OCI-LY7 (cell line): ENCODE data around the gene IPPK. TPM values are rescaled to one million over a fixed set of nuclear protein-coding genes. Genes with fewer than 3 reads are reported as not detected.

Experiments used
- BruUV-seq: library from RNA; stranded (reverse); fragments of 400-500 nt; replicated peaks from 2 replicates; lab custom pipeline; 2021; lab: Mats Ljungman, UMichigan
- CTCF ChIA-PET: fragments of 300-600 bp; sonication (Branson Sonifier 250); formaldehyde crosslinking; loops from one replicate; lab custom pipeline; 2022; ENCODE audit warnings: antibody characterized with exemption; ENCODE audit not compliant: unreplicated experiment; lab: Charles Lee
- POLR2A ChIA-PET: fragments of 300-600 bp; sonication (Branson Sonifier 250); formaldehyde crosslinking; loops from one replicate; lab custom pipeline; 2022; ENCODE audit warnings: antibody characterized with exemption; lab: Charles Lee
- DNase-seq: peaks from one replicate; pipeline ENCODE4 v3.0.0-alpha.2; 2015; ENCODE audit warnings: low spot score
- H2AFZ ChIP-seq: fragments of 200-600 bp; sonication (generic), shearing (Covaris generic); 2 replicates; pipeline ENCODE4 v1.6.1; 2014; ENCODE audit warnings: mild to moderate bottlenecking, antibody characterized with exemption, low read length, moderate library complexity
- H3K27ac ChIP-seq: fragments of 200-600 bp; sonication (generic); 2 replicates; pipeline ENCODE4 v1.5.1; 2014; ENCODE audit warnings: mixed run types, low read depth, mild to moderate bottlenecking, moderate library complexity, low read length, inconsistent platforms; ENCODE audit not compliant: poor library complexity, severe bottlenecking
- H3K36me3 ChIP-seq: fragments of 200-600 bp; sonication (generic); 2 replicates; pipeline ENCODE4 v1.6.1; 2014; ENCODE audit warnings: mild to moderate bottlenecking, antibody characterized with exemption, low read length, moderate library complexity, mixed read lengths; ENCODE audit not compliant: insufficient read depth
- H3K4me1 ChIP-seq: fragments of 200-600 bp; sonication (generic); 2 replicates; pipeline ENCODE4 v1.5.1; 2014; ENCODE audit warnings: mild to moderate bottlenecking, low read length; ENCODE audit not compliant: insufficient read depth, poor library complexity, severe bottlenecking
- H3K4me2 ChIP-seq: fragments of 200-600 bp; sonication (generic); 2 replicates; pipeline ENCODE4 v1.6.1; 2014; ENCODE audit warnings: mild to moderate bottlenecking, low read length
- H3K4me3 ChIP-seq: fragments of 200-600 bp; sonication (generic); 2 replicates; pipeline ENCODE4 v1.5.1; 2014; ENCODE audit warnings: mild to moderate bottlenecking, low read depth, low read length; ENCODE audit not compliant: poor library complexity, severe bottlenecking
- H3K79me2 ChIP-seq: fragments of 200-600 bp; sonication (generic); 2 replicates; pipeline ENCODE4 v1.6.1; 2016; ENCODE audit warnings: low read depth, mild to moderate bottlenecking, low read length, moderate library complexity, mixed read lengths; ENCODE audit not compliant: insufficient read depth
- H3K9me2 ChIP-seq: fragments of 200-600 bp; sonication (generic); 2 replicates; pipeline ENCODE4 v1.6.1; 2016; ENCODE audit warnings: mild to moderate bottlenecking, low read length, mixed read lengths; ENCODE audit not compliant: insufficient read depth
- H3K9me3 ChIP-seq: fragments of 200-600 bp; sonication (generic); 2 replicates; pipeline ENCODE4 v1.6.1; 2014; ENCODE audit warnings: mild to moderate bottlenecking, mixed run types, low read length, mixed read lengths
- H4K20me1 ChIP-seq: fragments of 200-600 bp; sonication (generic); 2 replicates; pipeline ENCODE4 v1.6.1; 2014; ENCODE audit warnings: mild to moderate bottlenecking, antibody characterized with exemption, low read length, moderate library complexity, mixed read lengths; ENCODE audit not compliant: insufficient read depth
- CTCF ChIP-seq: fragments of 200-600 bp; sonication (generic); conservative IDR thresholded peaks from 2 replicates; pipeline ENCODE4 v1.5.1; 2014; ENCODE audit warnings: mild to moderate bottlenecking, antibody characterized with exemption, low read length, moderate library complexity, mixed read lengths
- EZH2phosphoT487 ChIP-seq: fragments of 200-600 bp; sonication (generic); IDR thresholded peaks from 2 replicates; pipeline ENCODE4 v1.6.1; 2018; ENCODE audit warnings: low read depth, borderline replicate concordance, mild to moderate bottlenecking, mixed run types, antibody characterized with exemption, low read length, moderate library complexity, mixed read lengths
- intact Hi-C: fragments of 100-400 bp; cut with micrococcal nuclease; formaldehyde crosslinking; loops from one replicate; pipeline ENCODE4 v1.10.0; 2022; ENCODE audit not compliant: unreplicated experiment
- total RNA-seq, 2 experiments: library from RNA; depleted of rRNA in 1 of 2; stranded (reverse); fragments of >200 nt in 1 of 2; shearing (Covaris generic) in 1 of 2; gene quantifications; 2 replicates each; pipeline ENCODE4 v1.2.3, GENCODE V29; 2014 to 2022

The IPPK gene
- total RNA-seq, 2 experiments from 2014 or later: 10.3 to 12.7 TPM

- Histone ChIP-seq H3K4me3 (no peak overlapping the region), H4K20me1 (no peaks in the 10 kb centered on the region), H3K36me3 (peaks cover 46% of the 10 kb centered on the region), H3K4me2 (no peak overlapping the region), H3K9me3 (no peaks in the 10 kb centered on the region), H2AFZ (no peak overlapping the region), H3K9me2 (no peaks in the 10 kb centered on the region), H3K4me1 (peaks cover 10% of the 10 kb centered on the region), H3K79me2 (peaks cover 16% of the 10 kb centered on the region; the same call in 1 of the 2 replicates), H3K27ac (no peak overlapping the region)
- CTCF ChIA-PET: no interaction called here
- no TSS peak for BruUV-seq
- TF ChIP-seq EZH2phosphoT487: no peak
- TF ChIP-seq CTCF: no peak
- POLR2A ChIA-PET: interaction anchor here (0.7 kb wide), 1 partner anchor 72 kb away, joined by 4 read pairs; no protein-coding TSS in a partner anchor
- no peak for DNase-seq
- intact Hi-C loops: no loop called here
These were observed 8.2 kb downstream of the IPPK start for GRCh38 chr9:92661743-92662142.

GRCh38 chr9:92661127-92661526 lies 8.8 kb downstream of the IPPK start:
- Histone ChIP-seq H3K27ac (no peak overlapping the region), H4K20me1 (no peaks in the 10 kb centered on the region), H3K79me2 (peaks cover 16% of the 10 kb centered on the region; the same call in 1 of the 2 replicates), H3K4me3 (no peak overlapping the region), H3K9me2 (no peaks in the 10 kb centered on the region), H3K9me3 (no peaks in the 10 kb centered on the region), H2AFZ (no peak overlapping the region), H3K4me1 (peaks cover 10% of the 10 kb centered on the region), H3K4me2 (no peak overlapping the region), H3K36me3 (peaks cover 41% of the 10 kb centered on the region)
- no peak for TF ChIP-seq CTCF
- no peak for TF ChIP-seq EZH2phosphoT487
- no peak for DNase-seq
- ChIA-PET CTCF (no interaction called here), POLR2A (no interaction called here)
- BruUV-seq: no TSS peak
- intact Hi-C loops: no loop called here

GRCh38 chr9:92660266-92660665 lies 9.7 kb downstream of the IPPK start:
- H3K4me2 ChIP-seq: no peak overlapping the region
- ChIA-PET POLR2A (interaction anchor here (1.0 kb wide), 1 partner anchor 10 kb away, joined by 6 read pairs; the partner anchor contains the start of gene IPPK), CTCF (no interaction called here)
- DNase-seq: no peak
- no peaks in the 10 kb centered on the region for H3K9me2 ChIP-seq
- no peaks in the 10 kb centered on the region for H4K20me1 ChIP-seq
- TF ChIP-seq CTCF: no peak
- no peak for TF ChIP-seq EZH2phosphoT487
- peaks cover 10% of the 10 kb centered on the region for H3K4me1 ChIP-seq
- H3K4me3 ChIP-seq: no peak overlapping the region
- H3K27ac ChIP-seq: no peak overlapping the region
- peaks cover 43% of the 10 kb centered on the region for H3K36me3 ChIP-seq
- no TSS peak for BruUV-seq
- peaks cover 12% of the 10 kb centered on the region; the same call in 1 of the 2 replicates for H3K79me2 ChIP-seq
- H2AFZ ChIP-seq: no peak overlapping the region
- H3K9me3 ChIP-seq: no peaks in the 10 kb centered on the region
- intact Hi-C loops: no loop called here
